ENCODE measurements around the gene STAB1.

DNA sequence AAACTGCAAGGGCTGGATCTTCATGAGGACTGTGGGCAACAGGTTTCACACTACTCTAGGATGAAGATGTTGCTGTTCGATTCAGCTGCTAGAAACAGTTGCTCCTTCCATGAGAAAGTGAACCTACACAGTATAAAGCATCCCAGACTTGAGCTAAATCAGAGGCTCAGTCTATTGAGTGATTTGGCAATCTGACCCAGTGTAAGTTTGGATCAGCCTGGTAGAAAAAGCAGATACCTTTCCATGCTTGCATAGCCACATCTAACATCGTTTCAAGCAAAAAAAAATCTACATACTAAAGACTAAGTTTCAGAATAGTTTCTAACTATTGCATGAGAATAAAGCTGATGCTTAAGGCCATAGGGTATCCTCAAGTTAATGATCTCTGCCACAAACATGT lies 45.9 kb downstream of the STAB1 start:
- TF ChIP-seq, protein P1, sequence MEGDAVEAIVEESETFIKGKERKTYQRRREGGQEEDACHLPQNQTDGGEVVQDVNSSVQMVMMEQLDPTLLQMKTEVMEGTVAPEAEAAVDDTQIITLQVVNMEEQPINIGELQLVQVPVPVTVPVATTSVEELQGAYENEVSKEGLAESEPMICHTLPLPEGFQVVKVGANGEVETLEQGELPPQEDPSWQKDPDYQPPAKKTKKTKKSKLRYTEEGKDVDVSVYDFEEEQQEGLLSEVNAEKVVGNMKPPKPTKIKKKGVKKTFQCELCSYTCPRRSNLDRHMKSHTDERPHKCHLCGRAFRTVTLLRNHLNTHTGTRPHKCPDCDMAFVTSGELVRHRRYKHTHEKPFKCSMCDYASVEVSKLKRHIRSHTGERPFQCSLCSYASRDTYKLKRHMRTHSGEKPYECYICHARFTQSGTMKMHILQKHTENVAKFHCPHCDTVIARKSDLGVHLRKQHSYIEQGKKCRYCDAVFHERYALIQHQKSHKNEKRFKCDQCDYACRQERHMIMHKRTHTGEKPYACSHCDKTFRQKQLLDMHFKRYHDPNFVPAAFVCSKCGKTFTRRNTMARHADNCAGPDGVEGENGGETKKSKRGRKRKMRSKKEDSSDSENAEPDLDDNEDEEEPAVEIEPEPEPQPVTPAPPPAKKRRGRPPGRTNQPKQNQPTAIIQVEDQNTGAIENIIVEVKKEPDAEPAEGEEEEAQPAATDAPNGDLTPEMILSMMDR (conservative IDR thresholded peaks at IDR 0.05; ENCODE audit: low read length), result no peak
- no peak for TF ChIP-seq EZH2phosphoT487 (IDR thresholded peaks at IDR 0.05; ENCODE audit: borderline replicate concordance)

Data from Loucy (cell line).